BLaER1 treated with 17β-estradiol and CSF1 and Interleukin-3, amounts not matched to agents 10 nM and 100 nM (cell line): Measurements from ENCODE around the gene CHRNA9.

Experiments used
- H3K27ac ChIP-seq, 11 experiments: shearing (Covaris generic); formaldehyde crosslinking; 2 replicates each; pipeline ENCODE4 v1.8.1; 2022
- H3K27me3 ChIP-seq, 11 experiments: shearing (Covaris generic); formaldehyde crosslinking; 2 replicates each; pipeline ENCODE4 v1.8.1; 2022
- H3K36me3 ChIP-seq, 11 experiments: shearing (Covaris generic); formaldehyde crosslinking; 2 replicates each; pipeline ENCODE4 v1.8.1; 2022
- H3K4me1 ChIP-seq, 10 experiments: shearing (Covaris generic); formaldehyde crosslinking; 2 replicates each; pipeline ENCODE4 v1.8.1; 2022
- H3K4me2 ChIP-seq, 11 experiments: shearing (Covaris generic); formaldehyde crosslinking; 2 replicates each; pipeline ENCODE4 v1.8.1; 2022
- H3K4me3 ChIP-seq, 10 experiments: shearing (Covaris generic); formaldehyde crosslinking; 2 replicates each; pipeline ENCODE4 v1.8.1; 2022
- H3K9ac ChIP-seq, 11 experiments: shearing (Covaris generic); formaldehyde crosslinking; 2 replicates each; pipeline ENCODE4 v1.8.1; 2022
- H3K9me3 ChIP-seq, 11 experiments: shearing (Covaris generic); formaldehyde crosslinking; replicated peaks in 1 of 11; 2 replicates each; pipeline ENCODE4 v1.8.1; 2022
- H4K20me1 ChIP-seq, 11 experiments: shearing (Covaris generic); formaldehyde crosslinking; 2 replicates each; pipeline ENCODE4 v1.8.1; 2022
- Cebpa-rat ChIP-seq, 11 experiments: shearing (Covaris generic); IDR thresholded peaks; 2 replicates each; pipeline ENCODE4 v1.8.1; 2022

The CHRNA9 gene

GRCh38 chr4:40363945-40364344 lies 28.8 kb downstream of the CHRNA9 start:
- H3K9me3 ChIP-seq = peaks cover 8 to 22% (median 16%) of the 10 kb centered on the region in 11 experiments
- H3K4me1 ChIP-seq = peaks cover 0 to 10% (median 0%) of the 10 kb centered on the region in 10 experiments; a peak in 2 of 20 replicates
- no peaks in the 10 kb centered on the region for H4K20me1 ChIP-seq
- H3K9ac ChIP-seq = no peak overlapping the region
- no peak for TF ChIP-seq Cebpa-rat (IDR thresholded peaks at IDR 0.05)
- no peak overlapping the region for H3K4me2 ChIP-seq
- no peaks in the 10 kb centered on the region for H3K36me3 ChIP-seq
- no peak overlapping the region for H3K4me3 ChIP-seq
- no peak overlapping the region for H3K27ac ChIP-seq
- no peaks in the 10 kb centered on the region for H3K27me3 ChIP-seq

DNA sequence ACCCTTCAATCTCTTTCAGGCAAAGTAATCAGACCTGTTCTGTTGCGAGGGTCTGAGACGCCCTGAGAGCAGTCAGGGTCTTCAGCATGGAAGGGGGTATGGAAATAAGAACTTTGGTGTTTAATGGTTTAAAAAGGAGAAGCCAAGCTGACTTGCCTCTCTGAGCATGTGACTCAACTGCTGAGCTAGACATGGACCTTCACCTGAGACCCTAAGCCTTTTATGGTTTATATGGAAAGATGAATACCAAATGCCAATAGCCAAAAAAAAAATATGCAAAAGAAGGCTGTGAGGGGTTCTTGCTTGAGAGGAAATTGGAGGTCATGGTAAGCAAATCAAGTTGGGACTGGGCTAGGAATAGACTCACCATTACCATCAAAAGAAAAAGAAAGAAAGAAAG lies 30.6 kb downstream of the CHRNA9 start:
- H3K36me3 ChIP-seq = no peaks in the 10 kb centered on the region
- no peak overlapping the region for H3K9ac ChIP-seq
- H3K9me3 ChIP-seq = peaks cover 8 to 13% (median 11%) of the 10 kb centered on the region in 11 experiments
- no peak overlapping the region for H3K27ac ChIP-seq
- H3K4me2 ChIP-seq = peak overlapping the region in 2 of 11 experiments; percentile 1 to 30; a peak in 2 of 22 replicates
- TF ChIP-seq Cebpa-rat (IDR thresholded peaks at IDR 0.05) = no peak
- H3K27me3 ChIP-seq = no peaks in the 10 kb centered on the region
- peaks cover 0 to 10% (median 0%) of the 10 kb centered on the region in 10 experiments; a peak in 2 of 20 replicates for H3K4me1 ChIP-seq
- no peak overlapping the region for H3K4me3 ChIP-seq
- H4K20me1 ChIP-seq = no peaks in the 10 kb centered on the region

- peaks cover 0 to 10% (median 0%) of the 10 kb centered on the region in 10 experiments; a peak in 2 of 20 replicates for H3K4me1 ChIP-seq
- H4K20me1 ChIP-seq = no peaks in the 10 kb centered on the region
- TF ChIP-seq Cebpa-rat (IDR thresholded peaks at IDR 0.05) = no peak
- H3K9me3 ChIP-seq = no peaks in the 10 kb centered on the region
- H3K27me3 ChIP-seq = no peaks in the 10 kb centered on the region
- H3K36me3 ChIP-seq = no peaks in the 10 kb centered on the region
- no peak overlapping the region for H3K4me2 ChIP-seq
- H3K9ac ChIP-seq = no peak overlapping the region
- H3K27ac ChIP-seq = no peak overlapping the region
- H3K4me3 ChIP-seq = no peak overlapping the region
Measured at GRCh38 chr4:40367451-40367850, 32.3 kb downstream of the CHRNA9 start.

GRCh38 chr4:40369437-40370274 lies 34.5 kb downstream of the CHRNA9 start:
- H3K27ac ChIP-seq = no peak overlapping the region
- no peaks in the 10 kb centered on the region for H3K36me3 ChIP-seq
- H4K20me1 ChIP-seq = no peaks in the 10 kb centered on the region
- H3K4me1 ChIP-seq = peaks cover 0 to 10% (median 0%) of the 10 kb centered on the region in 10 experiments; a peak in 2 of 20 replicates
- no peak overlapping the region for H3K4me3 ChIP-seq
- no peak overlapping the region for H3K4me2 ChIP-seq
- H3K9ac ChIP-seq = no peak overlapping the region
- no peaks in the 10 kb centered on the region for H3K9me3 ChIP-seq
- no peak for TF ChIP-seq Cebpa-rat (IDR thresholded peaks at IDR 0.05)
- H3K27me3 ChIP-seq = no peaks in the 10 kb centered on the region

- Histone ChIP-seq H3K9ac (no peak overlapping the region), H3K36me3 (no peaks in the 10 kb centered on the region), H3K4me2 (no peak overlapping the region), H3K27me3 (no peaks in the 10 kb centered on the region), H4K20me1 (no peaks in the 10 kb centered on the region), H3K9me3 (no peaks in the 10 kb centered on the region), H3K4me1 (no peaks in the 10 kb centered on the region), H3K27ac (no peak overlapping the region), H3K4me3 (no peak overlapping the region)
- no peak for TF ChIP-seq Cebpa-rat (IDR thresholded peaks at IDR 0.05)
Measured at GRCh38 chr4:40372651-40373050, 37.5 kb downstream of the CHRNA9 start.

GRCh38 chr4:40373636-40374035 lies 38.5 kb downstream of the CHRNA9 start:
- H4K20me1 ChIP-seq = no peaks in the 10 kb centered on the region
- H3K9ac ChIP-seq = no peak overlapping the region
- H3K9me3 ChIP-seq = no peaks in the 10 kb centered on the region
- no peaks in the 10 kb centered on the region for H3K36me3 ChIP-seq
- H3K27me3 ChIP-seq = no peaks in the 10 kb centered on the region
- no peak overlapping the region for H3K4me2 ChIP-seq
- H3K27ac ChIP-seq = no peak overlapping the region
- H3K4me3 ChIP-seq = no peak overlapping the region
- no peak for TF ChIP-seq Cebpa-rat (IDR thresholded peaks at IDR 0.05)
- H3K4me1 ChIP-seq = no peaks in the 10 kb centered on the region

DNA sequence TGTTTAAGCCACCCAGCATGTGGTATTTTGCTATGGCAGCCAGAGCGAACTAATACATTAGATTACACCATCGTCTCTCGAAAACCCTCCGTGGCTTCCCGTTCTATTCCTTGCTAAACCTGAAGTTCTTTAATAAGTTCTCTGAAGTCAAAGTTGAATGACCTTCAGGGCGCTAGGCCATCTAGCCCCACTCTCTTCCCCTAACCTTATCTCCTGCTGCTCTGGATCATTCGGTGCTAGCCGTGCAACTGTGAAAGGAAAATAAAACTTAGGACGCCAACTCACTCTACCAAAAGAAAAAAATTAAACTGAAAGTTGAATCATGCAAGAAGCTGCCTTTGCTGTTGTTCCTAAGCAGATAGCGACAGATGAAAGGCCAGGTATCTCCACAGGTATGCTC lies 40.0 kb downstream of the CHRNA9 start:
- no peak for TF ChIP-seq Cebpa-rat (IDR thresholded peaks at IDR 0.05)
- no peak overlapping the region for H3K27ac ChIP-seq
- H4K20me1 ChIP-seq = no peaks in the 10 kb centered on the region

GRCh38 chr4:40375620-40376019 lies 40.5 kb downstream of the CHRNA9 start:
- Histone ChIP-seq H3K9ac (no peak overlapping the region), H3K9me3 (no peaks in the 10 kb centered on the region), H3K4me2 (no peak overlapping the region), H3K4me3 (no peak overlapping the region), H3K4me1 (no peaks in the 10 kb centered on the region), H3K27ac (no peak overlapping the region), H3K27me3 (no peaks in the 10 kb centered on the region), H4K20me1 (no peaks in the 10 kb centered on the region), H3K36me3 (no peaks in the 10 kb centered on the region)
- TF ChIP-seq Cebpa-rat (IDR thresholded peaks at IDR 0.05) = no peak

More for the DNA sequence above, 40.0 kb downstream of the CHRNA9 start:
- H3K4me2 ChIP-seq = no peak overlapping the region
- H3K36me3 ChIP-seq = no peaks in the 10 kb centered on the region
- H3K4me1 ChIP-seq = no peaks in the 10 kb centered on the region
- no peaks in the 10 kb centered on the region for H3K27me3 ChIP-seq
- no peaks in the 10 kb centered on the region for H3K9me3 ChIP-seq
- H3K4me3 ChIP-seq = no peak overlapping the region
- H3K9ac ChIP-seq = no peak overlapping the region

- Histone ChIP-seq H3K27me3 (no peaks in the 10 kb centered on the region), H4K20me1 (no peaks in the 10 kb centered on the region), H3K4me3 (no peak overlapping the region), H3K9ac (no peak overlapping the region), H3K9me3 (no peaks in the 10 kb centered on the region), H3K36me3 (no peaks in the 10 kb centered on the region), H3K27ac (no peak overlapping the region), H3K4me1 (no peaks in the 10 kb centered on the region), H3K4me2 (no peak overlapping the region)
- no peak for TF ChIP-seq Cebpa-rat (IDR thresholded peaks at IDR 0.05)
Measured at GRCh38 chr4:40377512-40378365, 42.6 kb downstream of the CHRNA9 start.
